ENCODE data around the gene CTPS1. TPM values are rescaled to one million over a fixed set of nuclear protein-coding genes. Genes with fewer than 3 reads are reported as not detected.

The CTPS1 gene
- total RNA-seq, 1 experiment from 2014 or later: 76.0 TPM

DNA sequence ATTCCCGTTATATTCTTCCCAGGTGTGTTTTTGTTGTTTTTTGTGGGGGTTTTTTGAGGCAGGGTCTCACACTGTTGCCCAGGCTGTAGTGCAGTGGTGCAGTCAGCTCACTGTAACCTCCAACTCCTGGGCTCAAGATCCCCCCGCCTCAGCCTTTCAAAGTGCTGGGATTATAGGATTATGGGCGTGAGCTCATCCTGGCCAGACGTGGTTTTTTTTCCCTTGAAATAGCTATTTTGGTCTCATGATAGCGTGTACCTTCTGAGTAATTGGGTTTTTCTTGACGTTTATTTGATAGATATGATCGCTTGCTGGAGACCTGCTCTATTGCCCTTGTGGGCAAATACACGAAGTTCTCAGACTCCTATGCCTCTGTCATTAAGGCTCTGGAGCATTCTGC, 17.6 kb downstream of the CTPS1 start:
- DNase-seq (ENCODE audit: low read depth): no peak

DNA sequence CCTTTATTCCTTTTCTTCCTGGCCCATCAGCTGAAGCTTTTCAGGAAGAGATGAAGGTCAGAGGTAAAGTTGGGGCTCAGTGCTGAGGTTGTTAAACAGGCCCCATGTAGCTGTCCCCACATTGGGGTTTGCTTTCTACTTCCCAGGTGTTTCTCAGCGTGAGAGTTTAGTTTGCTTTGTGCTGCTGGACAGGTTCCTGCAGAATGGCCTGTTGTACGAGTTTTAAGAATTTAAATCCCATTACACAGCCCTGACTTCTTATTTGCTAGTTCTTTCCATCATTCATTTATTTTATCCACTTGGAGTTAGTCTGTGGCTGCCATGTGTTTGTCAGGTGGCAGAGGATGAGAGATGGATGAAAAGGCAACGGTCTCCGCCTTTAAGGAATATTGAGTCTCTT, 19.2 kb downstream of the CTPS1 start:
- no peak for DNase-seq (ENCODE audit: low read depth)

DNA sequence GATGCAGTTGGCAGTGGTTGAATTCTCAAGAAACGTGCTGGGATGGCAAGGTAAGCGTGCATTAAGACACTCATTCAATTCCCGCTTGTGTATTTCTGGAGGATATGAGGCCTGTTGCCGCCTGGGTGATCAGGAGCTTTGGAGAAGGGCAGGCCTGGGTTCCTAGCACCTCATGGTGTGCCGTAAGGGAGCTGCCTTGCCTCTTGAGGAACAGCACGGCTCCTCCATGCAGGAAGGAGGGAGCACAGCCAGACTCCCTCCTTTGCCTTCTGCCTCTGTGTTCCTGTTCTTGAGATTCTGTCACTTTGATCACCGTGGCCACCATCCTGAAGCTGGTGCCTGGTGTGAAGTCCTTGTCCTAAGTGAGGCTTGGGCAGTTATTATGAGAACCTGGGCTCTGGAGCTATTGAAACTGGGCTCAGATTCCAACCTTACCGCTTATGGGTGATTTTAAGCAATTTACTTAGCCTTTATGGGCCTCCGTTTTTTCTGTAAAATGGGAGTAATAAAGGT, 23.7 kb downstream of the CTPS1 start:
- no peak for DNase-seq (ENCODE audit: low read depth)

DNA sequence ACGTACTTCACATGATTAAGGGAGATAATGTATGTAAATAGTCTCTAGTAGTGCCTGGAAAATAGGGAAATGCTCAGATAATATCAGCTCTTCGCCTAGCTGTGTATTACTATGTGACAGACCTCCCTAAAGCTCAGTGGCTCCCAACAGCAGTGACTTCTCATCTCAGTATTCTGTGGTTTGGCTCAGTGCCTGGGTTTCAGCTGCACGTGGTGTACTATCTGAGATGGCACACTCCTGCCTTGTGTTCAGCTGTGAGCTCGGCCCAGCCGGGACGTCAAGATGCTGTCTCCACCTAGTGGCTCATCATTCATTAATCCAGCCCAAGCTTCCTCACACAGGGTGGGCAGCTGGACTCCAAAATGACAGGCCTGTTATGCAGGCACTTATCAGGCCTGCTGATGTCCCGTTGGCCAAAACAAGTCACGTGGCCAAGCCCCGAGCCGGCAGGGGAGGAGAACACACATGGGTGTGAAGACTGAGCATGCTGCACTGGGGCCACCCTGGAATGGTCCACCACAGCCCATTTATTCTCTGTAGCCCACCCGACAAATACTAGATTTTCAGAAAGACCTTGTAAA, 24.2 kb downstream of the CTPS1 start:
- DNase-seq (ENCODE audit: low read depth): peak; percentile 99

DNA sequence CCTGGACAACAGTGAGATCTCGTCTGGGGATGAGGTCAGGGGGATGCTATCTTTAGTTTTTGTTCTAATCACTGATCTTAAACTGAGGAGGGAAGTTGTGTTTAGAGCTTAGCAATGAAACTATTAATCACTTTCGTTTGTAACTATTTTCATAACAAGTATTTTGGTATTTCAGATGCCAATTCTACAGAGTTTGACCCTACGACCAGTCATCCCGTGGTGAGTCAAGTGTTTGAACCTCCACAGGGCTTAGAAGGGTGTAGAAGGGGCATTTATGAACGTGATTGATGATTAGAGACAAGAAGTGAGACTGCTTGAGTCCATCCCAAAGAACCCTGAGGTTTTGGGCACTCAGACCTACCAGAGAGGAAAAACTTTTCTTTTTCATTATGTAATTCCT, 26.4 kb downstream of the CTPS1 start:
- DNase-seq (ENCODE audit: low read depth): no peak

DNA sequence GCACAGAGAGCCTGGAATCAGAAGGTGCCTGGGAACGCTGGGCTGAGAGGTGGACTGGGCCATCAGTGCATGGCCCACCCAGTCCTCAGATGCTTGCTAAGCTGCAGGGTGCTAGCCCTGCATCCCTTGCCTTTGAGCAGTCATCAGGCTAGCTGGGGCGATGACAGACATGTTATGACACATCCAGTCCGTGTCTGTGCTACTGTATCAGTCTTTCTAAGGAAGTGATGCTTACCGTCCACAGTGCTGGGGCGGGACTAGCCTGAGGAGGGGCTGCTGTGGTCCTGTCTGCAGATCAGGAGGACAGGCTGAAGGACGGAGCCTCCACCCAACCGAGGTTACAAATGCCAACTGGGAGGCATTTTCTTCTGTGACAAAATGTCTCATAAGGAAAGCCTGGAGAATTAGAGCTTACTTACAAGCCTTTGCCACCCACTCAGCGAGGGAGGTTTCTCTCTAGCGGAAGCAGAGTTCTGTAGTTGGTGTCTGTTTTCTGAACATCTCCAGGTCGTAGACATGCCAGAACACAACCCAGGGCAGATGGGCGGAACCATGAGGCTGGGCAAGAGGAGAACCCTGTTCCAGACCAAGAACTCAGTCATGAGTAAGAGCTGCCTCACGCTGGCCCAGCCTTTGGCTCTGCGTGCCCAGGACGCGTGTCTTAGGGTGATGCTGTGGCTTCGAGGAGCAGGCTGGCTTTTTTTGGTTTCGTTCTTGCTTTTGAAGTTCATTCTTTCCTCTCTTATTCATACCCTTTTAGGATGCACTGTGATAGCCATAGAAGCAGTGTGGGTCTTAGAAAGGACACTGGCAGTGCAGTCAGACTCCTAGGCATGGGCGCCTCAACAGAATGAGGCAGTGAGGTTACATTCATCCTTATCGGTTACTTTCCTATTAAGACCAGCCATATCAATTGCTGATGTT, 27.7 kb downstream of the CTPS1 start:
- DNase-seq (ENCODE audit: low read depth): no peak

DNA sequence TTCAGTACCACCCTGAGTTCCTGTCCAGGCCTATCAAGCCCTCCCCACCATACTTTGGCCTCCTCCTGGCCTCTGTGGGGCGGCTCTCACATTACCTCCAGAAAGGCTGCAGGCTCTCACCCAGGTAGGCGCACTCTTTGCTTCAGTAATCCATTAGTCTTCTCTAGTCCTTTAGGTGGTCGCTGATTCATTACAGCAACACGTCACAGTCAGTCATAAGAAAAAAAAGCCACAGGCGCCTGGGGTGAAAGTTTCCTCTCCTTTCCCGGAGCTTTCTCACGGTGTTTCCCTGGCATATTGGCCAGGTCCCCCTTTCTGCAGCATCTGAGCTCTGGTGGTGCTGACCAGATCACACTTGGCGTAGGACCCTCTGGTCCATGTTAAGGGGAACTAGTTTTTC, 30.0 kb downstream of the CTPS1 start:
- DNase-seq (ENCODE audit: low read depth): no peak

DNA sequence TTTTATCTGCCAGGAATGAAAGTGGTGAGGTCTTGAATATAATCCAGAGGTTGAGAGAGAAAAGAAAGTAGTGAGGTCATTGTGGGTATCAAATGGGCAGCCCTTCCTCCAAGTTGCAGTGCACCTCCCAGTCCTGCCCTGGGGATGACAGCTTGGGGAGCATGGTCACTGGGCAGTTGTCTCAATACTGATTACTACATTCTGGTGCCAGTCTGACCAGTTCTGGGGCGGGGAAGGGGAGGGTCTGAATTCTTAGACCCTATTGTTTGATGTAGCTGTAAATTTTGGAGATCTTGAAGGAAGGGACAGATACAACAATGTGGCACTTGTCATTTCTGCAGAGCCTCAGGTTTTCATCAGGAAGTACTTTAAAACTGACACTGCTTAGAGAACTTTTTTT, 30.8 kb downstream of the CTPS1 start:
- no peak for DNase-seq (ENCODE audit: low read depth)

DNA sequence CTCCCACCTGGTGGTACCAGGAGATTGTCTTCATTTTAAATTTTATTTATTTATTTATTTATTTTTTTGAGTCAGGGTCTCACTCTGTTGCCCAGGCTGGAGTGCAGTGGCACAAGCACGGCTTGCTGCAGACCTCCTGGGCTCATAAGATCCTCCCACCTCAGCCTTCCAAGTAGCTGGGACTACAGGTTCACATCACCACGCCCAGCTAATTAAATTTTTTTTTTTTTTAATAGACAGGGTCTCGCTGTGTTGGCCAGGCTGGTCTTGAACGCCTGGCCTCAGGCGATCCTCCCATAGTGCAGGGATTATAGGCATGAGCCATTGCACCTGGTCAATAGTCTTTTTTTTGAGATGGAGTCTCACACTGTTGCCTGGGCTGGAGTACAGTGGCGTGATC, 33.5 kb downstream of the CTPS1 start:
- DNase-seq (ENCODE audit: low read depth): no peak

DNA sequence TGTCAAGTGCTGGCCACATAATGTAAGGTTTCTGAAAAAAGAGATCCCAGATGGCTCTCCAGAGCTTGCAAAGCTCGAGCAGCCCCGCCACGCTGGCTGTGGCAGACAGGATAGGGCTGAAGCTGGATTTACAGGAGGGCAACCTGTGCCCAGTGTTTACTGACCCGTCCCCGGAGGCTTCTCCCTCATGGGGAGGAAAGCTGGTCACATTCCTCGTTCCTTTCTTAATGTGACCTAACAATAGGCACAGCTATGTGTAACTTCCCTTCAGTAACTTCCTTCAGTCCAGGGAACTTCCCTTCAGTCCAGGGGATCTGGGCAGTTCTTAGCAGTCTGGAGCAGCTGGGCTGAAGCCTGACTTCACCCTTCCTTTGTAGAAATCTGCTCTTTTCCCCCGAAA, 34.3 kb downstream of the CTPS1 start:
- DNase-seq (ENCODE audit: low read depth): no peak

DNA sequence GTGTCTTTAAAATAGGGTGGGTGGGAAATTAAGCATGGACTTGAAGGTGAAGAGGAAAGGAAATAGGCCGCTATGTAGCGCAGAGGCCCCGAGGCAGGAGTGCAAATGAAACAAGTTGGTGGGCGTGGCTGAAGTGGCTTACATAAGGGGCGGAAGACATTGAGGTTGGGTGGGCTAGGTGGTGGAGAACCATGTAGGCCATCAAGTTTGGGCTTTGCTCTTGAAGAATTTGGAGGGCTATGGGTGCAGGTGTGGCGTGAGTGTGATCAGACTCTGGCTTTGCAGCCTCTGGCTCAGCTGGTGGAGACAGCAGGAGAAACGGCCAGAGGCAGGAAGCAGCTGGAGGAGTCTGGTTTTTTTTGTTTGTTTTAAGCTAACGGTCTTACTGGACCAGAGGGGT, 35.4 kb downstream of the CTPS1 start:
- DNase-seq (ENCODE audit: low read depth): no peak

DNA sequence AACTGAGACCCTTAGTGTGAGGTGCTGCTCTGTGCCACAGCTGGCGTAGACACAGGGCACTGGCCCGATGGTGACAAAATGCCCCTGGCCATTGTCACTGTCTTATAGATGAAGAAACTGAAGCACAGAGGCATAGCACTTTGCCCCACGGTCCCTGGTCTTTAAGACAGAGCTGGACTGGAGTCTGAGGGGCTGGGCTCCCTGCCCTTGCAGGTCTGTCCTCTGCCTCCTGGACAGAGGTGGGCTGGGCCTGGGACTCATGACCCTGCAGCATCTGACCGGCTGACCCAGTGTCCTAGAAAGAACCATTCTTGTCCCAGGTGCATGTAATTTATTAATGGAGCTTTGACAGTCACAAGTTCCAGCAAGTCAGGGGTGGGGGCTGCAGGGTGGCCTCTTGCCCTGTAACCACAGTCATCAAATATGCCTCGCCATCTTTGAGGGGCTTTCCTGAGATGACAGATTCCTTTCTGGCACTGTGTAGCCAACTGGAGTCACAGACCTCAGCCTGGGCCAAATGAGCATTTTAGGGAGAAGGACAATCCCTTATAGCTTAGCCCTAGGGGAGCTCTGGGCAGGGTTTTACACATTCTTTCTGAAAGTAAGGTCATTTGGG, 35.9 kb downstream of the CTPS1 start:
- no peak for DNase-seq (ENCODE audit: low read depth)

DNA sequence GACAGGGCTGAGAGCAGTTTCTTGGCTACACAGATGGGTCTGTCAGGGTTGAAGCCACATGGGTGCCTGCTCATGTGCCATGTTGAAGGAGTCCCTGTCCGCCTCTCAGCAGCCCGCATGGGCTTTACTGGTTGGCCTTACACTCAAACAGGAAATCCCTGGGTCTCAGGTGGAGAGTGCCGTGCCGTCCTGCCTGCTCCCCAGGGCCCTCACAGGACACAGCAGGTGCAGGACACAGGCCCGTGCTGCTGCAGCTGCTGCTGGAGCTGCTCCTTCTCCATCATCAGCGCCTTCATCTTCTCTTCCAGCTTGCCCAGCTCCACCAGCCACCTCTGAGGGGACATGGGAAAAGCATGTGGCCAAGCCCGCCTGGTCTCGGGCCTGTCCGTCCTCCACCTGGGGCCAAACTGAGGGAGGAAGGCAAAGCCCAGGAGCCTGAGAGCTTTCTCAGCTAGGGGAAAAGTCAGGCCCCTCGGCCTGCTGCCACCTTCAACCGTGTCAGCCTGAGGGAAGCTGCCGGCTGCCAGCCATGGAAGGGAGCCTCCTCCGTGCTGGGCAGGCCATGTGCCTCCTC, 36.5 kb downstream of the CTPS1 start:
- no peak for DNase-seq (ENCODE audit: low read depth)

DNA sequence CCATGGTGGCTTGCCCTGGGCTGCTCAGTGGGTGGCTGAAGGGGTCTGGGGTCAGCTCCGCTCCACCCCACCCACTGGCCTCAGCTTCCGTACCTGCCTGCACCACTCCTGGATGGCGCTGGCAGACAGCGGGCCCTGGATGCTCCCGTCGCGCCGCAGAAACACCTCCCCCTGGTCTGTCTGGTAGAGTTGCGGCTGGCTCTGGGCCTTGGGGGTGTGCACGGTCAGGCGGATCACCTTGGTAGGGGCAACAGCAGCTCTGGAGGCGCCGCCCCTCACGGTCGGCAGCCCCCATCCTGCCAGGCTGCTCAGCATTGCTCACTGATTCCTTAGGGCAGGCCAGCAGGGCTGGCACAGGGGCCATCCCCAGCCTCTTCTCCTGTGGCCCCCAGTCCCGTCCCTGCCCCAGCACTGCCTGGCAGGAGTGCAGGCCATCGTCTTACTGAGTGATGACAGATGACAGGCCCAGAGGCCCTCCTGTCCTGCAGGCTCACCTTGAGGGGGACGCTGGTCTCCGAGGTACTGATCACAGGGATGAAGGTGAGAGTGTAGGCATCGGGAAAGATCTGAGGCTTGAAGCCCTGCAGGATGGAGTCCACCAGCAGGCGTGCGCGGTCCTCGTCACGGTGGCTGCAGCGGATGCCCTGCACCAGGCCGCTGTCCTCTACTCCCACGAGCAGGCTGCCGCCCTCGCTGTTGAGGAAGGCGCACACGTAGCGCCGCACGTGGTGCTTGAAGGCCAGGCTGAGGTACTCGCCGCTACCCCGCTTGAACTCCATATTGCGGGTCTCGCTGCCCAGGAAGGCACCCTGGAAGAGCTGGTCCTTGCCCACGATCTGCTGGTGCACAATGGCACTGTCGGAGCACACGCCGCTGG, 37.9 kb downstream of the CTPS1 start:
- no peak for DNase-seq (ENCODE audit: low read depth)

DNA sequence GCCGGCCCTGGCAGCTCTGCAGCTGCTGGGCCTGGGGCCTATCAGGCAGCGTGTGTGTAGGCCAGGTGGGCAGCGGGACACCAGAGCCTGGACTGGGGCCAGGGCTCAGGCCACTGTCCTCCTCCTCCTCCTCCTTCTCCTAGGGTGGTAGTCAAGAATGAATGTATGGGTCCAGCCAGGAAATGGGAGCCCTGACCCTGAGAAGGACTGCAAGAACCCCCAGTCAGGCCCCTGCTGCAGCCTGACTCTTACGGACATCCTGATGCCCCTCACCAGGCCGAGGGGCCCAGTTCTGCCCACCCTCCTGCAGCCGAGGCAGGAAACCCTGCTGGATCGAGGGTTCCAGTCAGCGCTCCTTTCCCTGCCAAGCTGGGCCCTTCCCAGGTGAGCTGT, 38.5 kb downstream of the CTPS1 start:
- DNase-seq (ENCODE audit: low read depth): no peak

DNA sequence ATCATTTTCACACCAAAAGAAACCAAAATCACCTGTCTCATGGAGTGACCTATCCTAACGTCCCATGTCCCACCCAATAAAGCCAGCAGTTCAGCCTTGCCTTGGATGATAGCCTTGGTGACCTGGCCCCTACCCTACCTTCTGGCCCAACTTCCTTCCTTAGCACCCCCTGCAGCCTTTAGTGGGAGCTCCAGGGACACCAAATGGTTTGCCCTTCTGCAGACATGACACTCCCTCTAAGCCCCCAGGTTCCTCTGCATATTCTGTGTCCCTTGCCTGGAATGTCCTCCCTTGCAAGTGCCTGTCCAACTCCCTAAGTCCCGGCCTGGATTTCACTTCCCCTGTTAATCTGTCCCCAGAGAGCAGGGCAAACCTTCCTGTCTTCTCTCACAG, 39.9 kb downstream of the CTPS1 start:
- DNase-seq (ENCODE audit: low read depth): no peak

DNA sequence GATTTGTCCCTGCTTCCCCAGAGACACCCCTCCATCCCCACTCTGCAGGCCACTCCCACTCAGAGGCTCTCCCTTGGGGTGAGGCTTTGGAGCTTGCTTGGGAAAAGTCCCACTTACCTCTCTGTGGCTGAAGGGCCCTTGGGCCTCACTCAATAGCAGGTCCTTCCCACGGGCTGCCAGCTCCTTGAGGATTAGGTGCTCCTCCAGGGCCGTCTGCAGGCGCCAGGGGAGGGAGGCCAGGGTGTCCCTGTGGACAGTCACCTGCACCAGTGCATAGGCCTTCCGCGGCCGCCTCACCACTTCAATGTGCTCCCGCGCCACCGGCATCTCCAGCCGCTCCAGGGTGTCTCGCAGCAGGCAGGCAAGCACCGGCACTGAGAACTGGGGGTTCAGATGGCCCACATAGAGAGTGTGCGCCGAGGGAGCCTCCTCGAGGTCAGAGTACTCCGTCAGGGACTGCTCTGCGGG, 40.6 kb downstream of the CTPS1 start:
- no peak for DNase-seq (ENCODE audit: low read depth)

DNA sequence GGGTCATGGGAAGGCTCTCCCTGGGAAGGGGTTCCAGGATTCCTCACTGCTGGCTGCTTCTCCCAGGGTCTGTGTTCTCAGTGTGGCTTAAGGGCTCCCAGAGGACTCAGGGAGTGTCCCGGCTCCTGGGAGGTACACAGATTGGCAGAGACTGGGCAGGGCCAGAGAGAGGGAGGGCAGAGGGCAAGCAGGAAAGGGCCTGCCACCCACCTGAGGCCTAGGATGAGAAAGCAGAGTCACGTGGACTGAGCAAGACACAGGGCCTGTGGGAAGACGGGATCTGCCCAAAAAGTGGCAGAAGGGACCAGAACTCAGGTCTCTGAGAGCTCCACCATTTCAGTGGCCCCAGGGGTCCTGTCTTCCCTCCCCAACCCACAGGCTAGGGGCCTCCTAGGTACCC, 41.2 kb downstream of the CTPS1 start:
- no peak for DNase-seq (ENCODE audit: low read depth)

DNA sequence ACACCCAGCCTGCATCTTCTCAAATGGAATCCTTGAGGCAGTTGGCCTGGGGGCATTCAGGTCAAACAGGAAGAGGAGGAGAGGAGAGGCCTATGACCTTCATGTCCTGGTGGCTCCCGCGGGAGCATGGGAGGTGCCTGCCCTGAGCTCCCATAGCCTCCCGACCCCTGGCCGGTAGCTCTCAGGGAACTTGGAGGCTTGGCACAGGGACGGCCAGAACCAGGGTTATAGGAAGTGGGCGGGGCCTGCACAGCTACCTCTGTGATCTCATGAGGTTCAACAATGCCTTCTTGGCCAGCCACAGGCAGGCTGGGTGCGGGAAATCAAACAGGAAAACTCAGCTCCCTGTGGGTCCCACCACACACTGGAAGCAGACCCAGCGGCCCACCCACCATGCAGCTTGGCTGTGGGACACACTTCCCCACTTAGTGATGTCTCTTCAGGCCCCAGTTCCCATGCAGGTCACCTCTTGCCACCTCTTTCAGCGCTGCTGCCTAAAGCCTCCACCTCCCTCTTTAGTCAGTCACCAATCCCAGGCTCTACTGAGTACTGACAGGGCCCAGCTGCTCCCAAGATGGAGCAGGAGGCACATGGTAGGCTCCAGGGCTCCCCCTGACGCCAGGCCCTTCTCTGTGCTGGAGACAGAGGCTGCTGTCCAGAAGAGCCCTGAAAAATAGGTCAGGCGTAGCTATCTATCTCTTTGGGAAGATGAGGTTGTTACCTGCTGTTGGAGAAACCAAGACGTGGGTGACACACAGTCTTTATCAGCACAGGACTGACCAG, 42.2 kb downstream of the CTPS1 start, which contains the start of gene SLFNL1:
Gene SLFNL1 (minus strand): TSS at position 200 of the 783 bp plus-strand sequence. CDS start 1,065 bp downstream, outside the sequence.
- peak; percentile 27 for DNase-seq (ENCODE audit: low read depth)

DNA sequence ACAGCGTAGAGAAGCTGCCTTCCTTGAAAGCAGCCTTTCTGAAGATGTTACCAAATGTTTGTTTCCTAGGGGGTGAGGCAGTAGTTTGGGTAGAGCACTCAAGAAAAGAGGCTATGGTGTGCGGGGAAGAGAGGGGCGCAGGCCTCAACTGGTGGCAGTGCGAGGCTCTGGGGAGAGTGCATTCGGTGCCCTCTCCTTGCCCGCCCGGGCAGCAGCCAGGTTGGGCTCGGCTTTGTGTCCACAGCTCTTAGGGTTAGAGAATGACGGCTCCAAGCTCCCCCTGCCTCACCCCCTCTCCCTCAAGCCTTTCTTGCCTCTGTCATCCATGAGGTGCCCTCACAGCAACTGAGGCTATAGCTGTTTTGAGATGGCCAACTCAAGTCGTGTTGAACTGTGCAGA, 42.9 kb downstream of the CTPS1 start:
- DNase-seq (ENCODE audit: low read depth): no peak
